Stimulated activated naive CD8-positive, alpha-beta T cell treated with anti-CD3 and anti-CD28 coated beads, Interleukin-15, Interleukin-2, amounts not matched to agents 100 ng/mL and 50 ng/mL, for 24 hours (primary cell): ENCODE results near the gene PPP1R1C.

Experiments used
- H3K27ac Mint-ChIP-seq: one replicate; pipeline ENCODE4 v1.8.0; 2021; ENCODE audit warnings: mild to moderate bottlenecking, mixed read lengths
- H3K27me3 Mint-ChIP-seq: one replicate; pipeline ENCODE4 v1.8.0; 2021; ENCODE audit warnings: mixed read lengths
- H3K36me3 Mint-ChIP-seq: one replicate; pipeline ENCODE4 v1.8.0; 2021; ENCODE audit warnings: low read depth, mixed read lengths
- H3K4me1 Mint-ChIP-seq: one replicate; pipeline ENCODE4 v1.8.0; 2021; ENCODE audit warnings: low read depth, mixed read lengths
- H3K4me3 Mint-ChIP-seq: one replicate; pipeline ENCODE4 v1.8.0; 2021; ENCODE audit warnings: mild to moderate bottlenecking, mixed read lengths
- H3K9me3 Mint-ChIP-seq: one replicate; pipeline ENCODE4 v1.8.0; 2021; ENCODE audit warnings: mixed read lengths

Gene PPP1R1C

DNA sequence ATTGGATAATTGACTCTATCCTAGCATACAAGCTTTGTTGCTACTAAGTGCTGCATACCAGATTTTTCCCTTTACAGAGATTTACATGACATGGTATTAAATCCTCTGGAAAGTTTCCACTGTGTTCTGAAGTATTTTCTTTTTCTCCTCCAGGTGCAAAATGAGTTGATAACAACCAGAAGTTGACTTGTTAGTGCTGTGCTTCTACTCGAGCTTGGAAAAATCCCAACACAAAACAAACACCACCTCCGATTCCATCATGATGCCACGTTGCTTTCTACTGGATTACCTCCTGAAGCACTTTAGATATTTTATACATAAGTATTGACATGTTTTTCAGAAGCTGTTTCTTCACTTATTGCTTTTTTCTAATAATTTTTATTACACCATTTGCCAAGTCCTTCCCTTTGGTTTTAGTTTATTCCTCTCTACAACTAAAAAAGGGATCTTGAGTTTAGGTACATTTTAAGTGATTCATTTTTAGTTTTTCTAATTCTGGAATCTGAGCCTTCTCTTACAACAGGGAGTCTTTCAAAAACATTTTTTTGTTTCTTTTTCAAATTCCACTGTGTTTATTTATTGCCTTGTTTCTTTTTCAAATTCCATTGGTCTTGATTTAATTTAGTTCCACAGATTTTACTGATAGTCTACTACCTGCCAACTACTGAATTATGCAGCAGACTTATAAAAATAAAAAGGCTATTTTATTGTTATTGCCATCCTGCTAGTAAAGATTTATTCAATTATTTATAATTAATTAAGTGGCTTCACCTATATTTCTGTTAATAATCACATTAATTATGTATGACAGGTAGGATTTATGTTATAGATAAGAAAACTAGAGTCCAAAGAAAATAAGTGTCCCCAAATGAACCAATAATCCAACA lies 143.4 kb downstream of the PPP1R1C start:
- no peak overlapping the region for H3K4me3 Mint-ChIP-seq
- H3K4me1 Mint-ChIP-seq, result no peaks in the 10 kb centered on the region
- H3K27me3 Mint-ChIP-seq, result peaks cover 3% of the 10 kb centered on the region
- H3K9me3 Mint-ChIP-seq, result peaks cover 6% of the 10 kb centered on the region
- H3K27ac Mint-ChIP-seq, result no peak overlapping the region
- no peaks in the 10 kb centered on the region for H3K36me3 Mint-ChIP-seq

DNA sequence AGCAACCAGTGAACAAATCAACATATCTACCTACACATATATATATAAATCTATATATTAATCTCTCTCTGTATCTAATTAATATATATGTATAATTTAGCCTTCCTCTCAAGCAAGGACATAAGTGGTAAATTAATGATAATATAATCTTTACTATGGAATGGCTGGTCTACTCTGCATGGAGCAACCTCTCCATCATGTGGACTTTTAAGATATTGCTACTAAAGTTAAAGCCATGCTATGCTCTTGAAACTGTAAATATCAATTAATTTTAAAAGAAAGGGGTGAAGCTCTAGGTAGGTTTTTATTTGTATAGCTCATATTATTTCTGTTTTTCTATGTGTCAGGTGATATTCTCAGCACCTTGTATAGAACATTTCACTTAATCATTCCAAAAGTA lies 147.0 kb downstream of the PPP1R1C start:
- H3K4me1 Mint-ChIP-seq, result no peaks in the 10 kb centered on the region
- H3K36me3 Mint-ChIP-seq, result no peaks in the 10 kb centered on the region
- no peak overlapping the region for H3K27ac Mint-ChIP-seq
- no peak overlapping the region for H3K4me3 Mint-ChIP-seq
- H3K27me3 Mint-ChIP-seq, result peaks cover 4% of the 10 kb centered on the region
- no peaks in the 10 kb centered on the region for H3K9me3 Mint-ChIP-seq

DNA sequence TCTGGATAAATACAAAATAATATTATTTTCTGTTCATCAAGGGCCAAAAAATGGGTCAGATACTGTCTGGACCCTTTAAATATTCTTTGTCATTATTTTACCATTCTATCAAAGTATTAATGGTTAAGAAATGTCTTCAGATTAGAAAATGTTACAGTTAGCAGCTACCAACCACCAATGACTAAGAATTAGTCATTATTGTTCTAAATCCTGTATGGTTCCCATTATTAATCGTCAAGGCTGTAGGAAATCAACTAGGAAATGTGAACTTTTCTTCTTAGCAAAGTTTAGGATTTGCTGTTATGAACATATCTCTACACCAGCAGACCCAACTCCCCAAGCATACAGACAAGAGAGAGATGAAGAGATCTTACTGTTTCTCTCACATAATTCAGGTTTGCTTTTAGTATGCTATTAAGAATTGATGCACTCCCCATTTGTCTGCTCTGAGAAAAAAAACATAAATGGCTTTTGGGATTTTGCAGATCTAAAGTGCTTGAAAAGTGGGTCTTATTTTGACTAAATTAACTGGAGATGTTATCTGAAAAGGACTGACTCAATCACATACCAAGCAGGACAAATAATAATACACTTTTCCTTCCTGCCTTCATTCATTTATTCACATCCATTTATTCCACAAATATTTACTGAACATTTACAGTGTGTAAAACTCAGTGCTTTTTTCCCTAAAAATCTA lies 147.7 kb downstream of the PPP1R1C start:
- Mint-ChIP-seq H3K36me3 (no peaks in the 10 kb centered on the region), H3K9me3 (no peaks in the 10 kb centered on the region), H3K27me3 (peaks cover 5% of the 10 kb centered on the region), H3K4me1 (no peaks in the 10 kb centered on the region), H3K4me3 (no peak overlapping the region), H3K27ac (no peak overlapping the region)

DNA sequence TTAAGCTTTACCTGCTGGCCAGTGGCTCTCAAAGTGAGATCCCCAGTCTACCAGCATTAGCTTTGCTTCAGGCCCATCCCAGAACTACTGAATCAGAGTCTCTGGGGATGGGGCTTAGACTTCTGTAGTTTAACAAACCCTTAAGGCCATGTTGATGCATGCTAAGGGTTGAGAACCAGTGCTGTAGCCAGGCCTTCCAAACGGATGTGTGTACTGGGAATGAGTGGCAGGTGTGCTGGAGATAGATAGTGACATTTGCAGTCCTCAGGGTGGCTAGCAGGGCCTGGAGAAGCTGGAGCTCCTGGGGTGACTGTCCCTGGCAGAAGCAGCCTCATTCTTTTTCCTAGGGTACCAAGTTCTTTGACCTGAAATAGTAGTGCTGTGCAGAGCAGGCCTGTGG lies 148.5 kb downstream of the PPP1R1C start:
- H3K36me3 Mint-ChIP-seq, result no peaks in the 10 kb centered on the region
- H3K9me3 Mint-ChIP-seq, result no peaks in the 10 kb centered on the region
- H3K27ac Mint-ChIP-seq, result no peak overlapping the region
- no peaks in the 10 kb centered on the region for H3K4me1 Mint-ChIP-seq
- H3K4me3 Mint-ChIP-seq, result no peak overlapping the region
- H3K27me3 Mint-ChIP-seq, result peaks cover 5% of the 10 kb centered on the region

DNA sequence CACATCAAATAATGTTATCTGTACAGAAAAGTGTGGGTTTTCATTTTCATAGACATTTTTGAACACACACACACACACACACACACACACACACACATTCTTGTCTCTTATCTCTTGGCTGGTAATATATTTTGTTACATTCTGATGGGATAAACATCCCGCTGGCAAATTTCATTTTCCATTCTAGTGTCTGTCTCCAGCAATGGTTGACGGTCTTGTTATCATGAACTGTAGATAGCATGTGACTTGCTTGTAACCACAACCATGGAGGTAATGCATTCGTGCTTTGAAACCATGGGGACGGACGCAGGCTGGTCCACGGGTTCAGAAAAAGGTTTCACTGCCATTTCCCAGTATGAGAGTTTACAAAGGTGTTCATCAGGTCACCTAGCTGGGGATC lies 156.4 kb downstream of the PPP1R1C start:
- H3K9me3 Mint-ChIP-seq, result no peaks in the 10 kb centered on the region
- no peak overlapping the region for H3K27ac Mint-ChIP-seq
- H3K27me3 Mint-ChIP-seq, result peaks cover 8% of the 10 kb centered on the region
- no peaks in the 10 kb centered on the region for H3K4me1 Mint-ChIP-seq
- H3K4me3 Mint-ChIP-seq, result no peak overlapping the region
- H3K36me3 Mint-ChIP-seq, result no peaks in the 10 kb centered on the region

DNA sequence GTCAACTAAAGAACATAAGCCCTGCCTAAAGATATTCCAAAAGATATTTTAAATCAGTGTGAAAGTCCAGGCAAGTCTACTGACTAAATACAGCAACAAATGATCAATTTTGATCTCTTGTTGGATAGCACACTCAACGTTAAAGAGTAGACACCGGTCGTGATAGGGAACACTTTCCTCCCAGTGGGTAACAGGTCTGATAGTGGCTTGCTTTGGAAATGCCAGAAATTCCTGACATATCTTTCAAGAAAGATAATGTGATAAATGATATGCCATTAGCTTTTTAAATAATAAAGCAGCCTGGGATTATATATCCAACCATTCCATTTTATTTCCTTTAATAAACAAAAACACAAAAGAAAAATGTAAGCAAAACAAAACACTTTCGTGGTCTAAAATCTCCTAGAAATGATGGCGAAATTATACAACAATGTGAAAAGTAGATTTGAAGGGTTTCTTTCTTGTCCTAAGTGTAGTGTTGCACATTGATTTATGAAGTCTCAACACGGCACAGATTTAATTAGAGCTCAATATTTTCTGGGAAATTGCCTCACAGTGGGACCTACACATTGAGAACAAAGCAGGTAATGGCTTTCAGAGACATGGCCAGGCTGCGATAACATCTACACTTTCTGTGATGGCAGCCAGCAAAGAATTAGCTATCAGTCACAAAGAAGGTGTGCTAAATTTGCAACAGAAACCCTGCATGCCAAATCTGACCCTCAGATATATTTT lies 158.6 kb downstream of the PPP1R1C start:
- Mint-ChIP-seq H3K4me3 (no peak overlapping the region), H3K27ac (no peak overlapping the region), H3K27me3 (peaks cover 6% of the 10 kb centered on the region), H3K9me3 (no peaks in the 10 kb centered on the region), H3K4me1 (no peaks in the 10 kb centered on the region), H3K36me3 (no peaks in the 10 kb centered on the region)

DNA sequence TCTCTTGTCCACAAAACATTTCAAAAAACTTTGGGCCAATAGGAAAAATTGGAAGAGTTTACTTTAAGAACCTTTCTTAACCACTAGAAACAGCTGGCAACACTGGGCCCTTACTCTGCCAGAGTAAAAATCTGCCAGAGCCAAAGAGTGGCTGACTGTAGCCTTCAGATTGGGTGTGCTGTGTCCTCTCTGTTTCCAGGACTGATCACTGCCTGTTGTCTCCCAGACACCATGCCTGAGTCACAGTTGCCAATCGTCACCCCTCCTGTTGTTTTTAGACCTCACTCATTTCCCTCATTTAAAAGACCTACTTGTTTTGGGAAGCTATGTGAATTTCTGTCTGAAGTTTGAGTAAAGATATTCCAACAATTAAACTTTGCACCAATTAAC lies 159.1 kb downstream of the PPP1R1C start:
- H3K27ac Mint-ChIP-seq, result no peak overlapping the region
- H3K36me3 Mint-ChIP-seq, result no peaks in the 10 kb centered on the region
- no peaks in the 10 kb centered on the region for H3K4me1 Mint-ChIP-seq

DNA sequence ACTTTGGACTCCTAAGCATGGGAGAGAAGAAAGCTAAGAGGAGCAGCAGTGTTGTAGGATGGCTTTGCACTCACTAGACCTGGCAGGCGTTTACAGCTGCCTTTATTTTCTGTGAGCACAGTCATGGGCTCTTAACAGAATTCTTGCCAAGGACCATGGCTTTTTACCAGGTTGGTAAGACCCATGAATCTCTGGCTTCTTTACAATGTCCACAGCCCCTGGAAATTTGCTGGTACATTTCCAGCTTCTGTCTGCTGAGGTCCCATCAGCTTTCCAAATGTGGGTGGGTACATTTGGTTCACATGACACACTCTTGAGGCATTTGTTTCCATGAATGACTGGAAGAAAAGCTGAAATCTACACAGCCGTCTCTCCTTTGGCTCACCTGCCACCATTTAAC lies 162.7 kb downstream of the PPP1R1C start:
- H3K36me3 Mint-ChIP-seq, result no peaks in the 10 kb centered on the region
- H3K4me1 Mint-ChIP-seq, result no peaks in the 10 kb centered on the region
- H3K27me3 Mint-ChIP-seq, result peaks cover 3% of the 10 kb centered on the region
- no peak overlapping the region for H3K27ac Mint-ChIP-seq
- H3K4me3 Mint-ChIP-seq, result no peak overlapping the region
- no peaks in the 10 kb centered on the region for H3K9me3 Mint-ChIP-seq

More for the DNA sequence above, 159.1 kb downstream of the PPP1R1C start:
- Mint-ChIP-seq H3K27me3 (peaks cover 6% of the 10 kb centered on the region), H3K9me3 (no peaks in the 10 kb centered on the region), H3K4me3 (no peak overlapping the region)

DNA sequence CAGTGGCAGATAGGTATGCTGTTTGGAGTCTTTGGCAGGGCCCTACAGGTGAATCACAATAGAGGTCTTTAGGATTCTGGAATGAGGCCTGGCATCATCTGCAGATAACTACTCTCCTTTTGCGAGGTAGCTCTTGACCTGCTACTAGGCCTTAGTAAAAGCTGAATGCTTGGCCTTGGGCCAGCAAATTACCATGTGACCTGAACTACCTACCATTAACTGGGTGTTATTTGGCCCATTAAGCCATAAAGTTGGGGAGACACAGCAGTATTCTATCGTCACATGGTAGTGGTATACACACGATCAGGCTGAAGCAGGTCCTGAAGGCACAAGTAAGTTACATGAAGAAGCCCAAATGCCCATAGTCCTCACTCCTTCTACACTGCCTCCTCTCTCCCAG lies 178.2 kb downstream of the PPP1R1C start:
- Mint-ChIP-seq H3K27ac (no peak overlapping the region), H3K9me3 (no peaks in the 10 kb centered on the region), H3K27me3 (peaks cover 5% of the 10 kb centered on the region), H3K4me3 (no peak overlapping the region), H3K36me3 (no peaks in the 10 kb centered on the region), H3K4me1 (no peaks in the 10 kb centered on the region)

DNA sequence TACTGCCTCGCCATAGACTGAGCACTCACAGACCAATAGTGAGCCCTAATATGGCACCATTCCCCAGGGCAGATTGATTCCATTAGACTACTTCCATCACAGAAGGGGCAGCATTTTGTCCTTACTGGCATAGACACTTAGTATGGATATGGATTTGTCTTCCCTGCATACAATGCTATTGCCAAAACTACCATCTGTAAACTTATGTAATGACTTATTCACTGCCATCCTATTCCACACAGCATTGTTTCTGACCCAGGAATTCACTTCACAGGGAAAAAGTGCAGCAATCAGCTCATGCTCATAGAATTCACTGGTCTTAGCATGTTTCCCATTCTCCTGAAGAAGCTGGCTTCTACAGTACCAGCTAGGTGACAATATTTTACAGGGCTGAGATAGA lies 179.0 kb downstream of the PPP1R1C start:
- Mint-ChIP-seq H3K4me1 (no peaks in the 10 kb centered on the region), H3K27ac (no peak overlapping the region), H3K9me3 (no peaks in the 10 kb centered on the region), H3K36me3 (no peaks in the 10 kb centered on the region), H3K27me3 (peaks cover 5% of the 10 kb centered on the region), H3K4me3 (no peak overlapping the region)

DNA sequence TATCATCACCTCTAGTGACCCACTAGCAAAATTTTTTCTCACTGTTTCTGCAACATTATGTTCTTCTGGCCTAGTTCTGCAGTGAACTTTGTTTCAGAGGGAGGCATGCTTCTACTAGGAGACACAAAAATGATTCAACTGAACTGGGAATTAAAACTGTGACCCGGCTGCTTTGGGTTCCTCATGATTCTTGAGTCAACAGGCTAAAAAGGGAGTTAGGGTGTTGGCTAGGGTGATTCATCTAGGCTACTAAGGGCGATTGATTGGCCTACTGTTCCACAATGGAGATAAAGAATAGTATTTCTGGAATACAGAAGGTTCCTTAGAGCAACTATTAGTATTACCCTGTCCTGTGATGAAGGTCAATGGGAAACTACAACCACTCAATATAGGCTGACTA lies 179.5 kb downstream of the PPP1R1C start:
- Mint-ChIP-seq H3K4me1 (no peaks in the 10 kb centered on the region), H3K36me3 (no peaks in the 10 kb centered on the region), H3K4me3 (no peak overlapping the region), H3K27ac (no peak overlapping the region), H3K9me3 (no peaks in the 10 kb centered on the region), H3K27me3 (peaks cover 5% of the 10 kb centered on the region)

DNA sequence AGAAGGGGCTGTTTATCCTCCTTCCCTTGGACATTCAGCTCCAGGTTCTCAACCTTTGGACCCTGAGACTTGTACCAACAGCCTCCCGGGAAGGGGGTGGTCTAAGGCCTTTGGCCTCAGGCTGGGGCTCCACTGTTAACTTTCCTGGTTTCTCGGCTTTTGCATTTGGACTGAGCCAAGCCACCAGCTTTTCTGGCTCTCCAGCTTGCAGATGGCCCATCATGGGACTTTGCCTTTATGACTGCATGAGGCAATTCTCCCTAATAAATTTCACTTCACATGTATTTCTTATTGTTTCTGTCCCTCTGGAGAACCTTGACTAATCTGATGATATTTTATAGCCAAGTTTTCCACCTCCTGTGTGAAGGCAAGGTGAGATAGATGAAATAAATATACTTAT lies 180.8 kb downstream of the PPP1R1C start:
- H3K27ac Mint-ChIP-seq, result no peak overlapping the region
- no peaks in the 10 kb centered on the region for H3K9me3 Mint-ChIP-seq
- H3K4me1 Mint-ChIP-seq, result no peaks in the 10 kb centered on the region
- no peak overlapping the region for H3K4me3 Mint-ChIP-seq
- no peaks in the 10 kb centered on the region for H3K36me3 Mint-ChIP-seq
- no peaks in the 10 kb centered on the region for H3K27me3 Mint-ChIP-seq

DNA sequence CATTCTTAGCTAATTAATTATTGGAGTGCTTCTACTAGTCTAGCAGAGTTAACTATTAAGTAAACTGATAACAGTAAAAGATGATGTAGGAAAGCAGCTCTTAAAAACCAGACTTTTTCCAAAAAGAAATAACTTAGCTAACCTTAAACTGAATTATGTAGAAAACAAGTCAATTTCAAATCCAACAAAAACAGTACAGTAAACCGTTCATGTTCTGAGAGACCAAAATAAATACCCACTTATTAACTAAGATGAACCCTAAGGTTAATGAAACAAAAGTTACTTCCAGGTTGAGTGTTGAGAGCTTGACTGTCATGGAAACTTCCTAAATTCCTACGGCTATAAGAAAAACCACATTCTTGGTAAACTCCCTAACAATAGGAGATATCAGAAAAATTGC lies 181.2 kb downstream of the PPP1R1C start:
- H3K27me3 Mint-ChIP-seq, result peaks cover 3% of the 10 kb centered on the region
- H3K36me3 Mint-ChIP-seq, result no peaks in the 10 kb centered on the region
- H3K27ac Mint-ChIP-seq, result no peak overlapping the region
- no peak overlapping the region for H3K4me3 Mint-ChIP-seq
- no peaks in the 10 kb centered on the region for H3K9me3 Mint-ChIP-seq
- H3K4me1 Mint-ChIP-seq, result no peaks in the 10 kb centered on the region
